K562 (cell line): ENCODE measurements around the gene EFS.

Experiments used
- EP300 ChIP-seq: IDR thresholded peaks from 2 replicates; pipeline ENCODE4 v1.6.1; 2012; ENCODE audit warnings: low read length, improper control_type of control experiment
- EZH2 ChIP-seq: IDR thresholded peaks from 2 replicates; pipeline ENCODE4 v1.6.1; 2012; ENCODE audit warnings: low read depth, mild to moderate bottlenecking, inconsistent platforms, low read length, borderline replicate concordance
- MXI1 ChIP-seq: IDR thresholded peaks from 2 replicates; pipeline ENCODE4 v1.6.1; 2011; ENCODE audit warnings: low read depth, mild to moderate bottlenecking, improper control_type of control experiment, low read length
- POLR2A ChIP-seq: fragments of 450-650 bp; conservative IDR thresholded peaks from 2 replicates; pipeline ENCODE4 v1.6.1; 2016
- USF2 ChIP-seq: sonication (generic); formaldehyde crosslinking; IDR thresholded peaks from 2 replicates; pipeline ENCODE4 v1.5.0; 2020; ENCODE audit warnings: missing genetic modification reagents
- ZBTB33 ChIP-seq: sonication (generic); formaldehyde crosslinking; IDR thresholded peaks from 2 replicates; pipeline ENCODE4 v1.8.1; 2023; ENCODE audit warnings: mild to moderate bottlenecking, missing genetic modification reagents

GRCh38 chr14:23360496-23360895, 4.5 kb downstream of the EFS start:
- no peak for TF ChIP-seq POLR2A
- no peak for TF ChIP-seq ZBTB33 (CRISPR knock-in tag)
- TF ChIP-seq EZH2, result no peak
- no peak for TF ChIP-seq EP300
- no peak for TF ChIP-seq USF2 (CRISPR knock-in tag)
- TF ChIP-seq MXI1, result no peak
